ENCODE results near the gene TDRD7.

DNA sequence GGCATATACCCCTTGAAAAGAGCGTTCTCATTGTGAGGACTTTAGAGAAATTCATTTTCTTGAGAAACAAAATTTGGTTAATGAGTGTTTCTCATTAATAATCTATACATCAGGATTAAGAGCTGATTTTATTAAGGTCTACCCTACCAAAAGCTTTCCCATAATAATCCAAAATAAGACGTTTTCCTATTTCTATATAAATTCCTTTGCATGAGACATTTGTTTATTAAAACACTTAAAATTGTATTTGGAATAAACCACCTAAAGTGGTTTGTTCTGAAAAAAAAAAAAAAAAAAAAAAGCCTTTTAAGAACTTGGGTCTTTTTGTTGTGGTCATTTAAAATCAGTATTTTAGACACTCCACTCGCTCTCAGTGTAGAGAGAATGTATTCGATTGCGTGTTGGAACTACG is 88.9 kb downstream of the TDRD7 start:
- TF ChIP-seq, protein P1, sequence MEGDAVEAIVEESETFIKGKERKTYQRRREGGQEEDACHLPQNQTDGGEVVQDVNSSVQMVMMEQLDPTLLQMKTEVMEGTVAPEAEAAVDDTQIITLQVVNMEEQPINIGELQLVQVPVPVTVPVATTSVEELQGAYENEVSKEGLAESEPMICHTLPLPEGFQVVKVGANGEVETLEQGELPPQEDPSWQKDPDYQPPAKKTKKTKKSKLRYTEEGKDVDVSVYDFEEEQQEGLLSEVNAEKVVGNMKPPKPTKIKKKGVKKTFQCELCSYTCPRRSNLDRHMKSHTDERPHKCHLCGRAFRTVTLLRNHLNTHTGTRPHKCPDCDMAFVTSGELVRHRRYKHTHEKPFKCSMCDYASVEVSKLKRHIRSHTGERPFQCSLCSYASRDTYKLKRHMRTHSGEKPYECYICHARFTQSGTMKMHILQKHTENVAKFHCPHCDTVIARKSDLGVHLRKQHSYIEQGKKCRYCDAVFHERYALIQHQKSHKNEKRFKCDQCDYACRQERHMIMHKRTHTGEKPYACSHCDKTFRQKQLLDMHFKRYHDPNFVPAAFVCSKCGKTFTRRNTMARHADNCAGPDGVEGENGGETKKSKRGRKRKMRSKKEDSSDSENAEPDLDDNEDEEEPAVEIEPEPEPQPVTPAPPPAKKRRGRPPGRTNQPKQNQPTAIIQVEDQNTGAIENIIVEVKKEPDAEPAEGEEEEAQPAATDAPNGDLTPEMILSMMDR (IDR thresholded peaks at IDR 0.05; ENCODE audit: insufficient read depth, low read depth, low read length) = no peak
- TF ChIP-seq EZH2 (IDR thresholded peaks at IDR 0.05; ENCODE audit: insufficient read depth, low read length) = no peak
